GM21737 (cell line): ENCODE data around the gene CHORDC1.
"Not testable (repeated sequence)": the region's sequence is repeated elsewhere in the genome, so short reads cannot be mapped to it uniquely, and the experiment has no call there.

ENCODE experiments used
- ATAC-seq: cut with Tn5 transposase; IDR thresholded peaks from one replicate; pipeline ENCODE4 v1.9.1; 2021; ENCODE audit warnings: mild to moderate bottlenecking, moderate library complexity; ENCODE audit not compliant: unreplicated experiment

The CHORDC1 gene

GRCh38 chr11:90222459-90223247 is at the start of gene CHORDC1:
CHORDC1 (minus strand) TSS chr11:90223049; CDS start chr11:90222954, 95 bp downstream.
- ATAC-seq: peak; percentile 92

- no peak for ATAC-seq
These were observed 34.3 kb upstream of the CHORDC1 start for GRCh38 chr11:90257158-90257525.

GRCh38 chr11:90256404-90257157 is 33.7 kb upstream of the CHORDC1 start:
- ATAC-seq: no peak

GRCh38 chr11:90254065-90254464 is 31.2 kb upstream of the CHORDC1 start:
- no peak for ATAC-seq

- no peak for ATAC-seq
These were observed 29.2 kb upstream of the CHORDC1 start for GRCh38 chr11:90252053-90252452.

- no peak for ATAC-seq
These were observed 28.8 kb upstream of the CHORDC1 start for GRCh38 chr11:90251599-90251998.

- no peak for ATAC-seq
These were observed 28.1 kb upstream of the CHORDC1 start for GRCh38 chr11:90250970-90251369.

GRCh38 chr11:90246468-90246867 is 23.6 kb upstream of the CHORDC1 start:
- ATAC-seq: no peak

- ATAC-seq: no peak
These were observed 20.7 kb upstream of the CHORDC1 start for GRCh38 chr11:90243534-90243933.

GRCh38 chr11:90242894-90243416 is 20.1 kb upstream of the CHORDC1 start:
- ATAC-seq: no peak

- ATAC-seq: no peak
These were observed 18.6 kb upstream of the CHORDC1 start for GRCh38 chr11:90241414-90241813.

- ATAC-seq: not testable (repeated sequence)
These were observed 17.3 kb upstream of the CHORDC1 start for GRCh38 chr11:90239967-90240636.

- ATAC-seq: no peak
These were observed 14.2 kb upstream of the CHORDC1 start for GRCh38 chr11:90237004-90237403.

GRCh38 chr11:90235526-90235925 is 12.7 kb upstream of the CHORDC1 start:
- ATAC-seq: no peak

- ATAC-seq: no peak
These were observed 12.1 kb upstream of the CHORDC1 start for GRCh38 chr11:90234977-90235376.

GRCh38 chr11:90229791-90230190 is 6.9 kb upstream of the CHORDC1 start:
- ATAC-seq: no peak

GRCh38 chr11:90228056-90228455 is 5.2 kb upstream of the CHORDC1 start:
- no peak for ATAC-seq

GRCh38 chr11:90223248-90223585 is 368 bp upstream of the CHORDC1 start:
- ATAC-seq: no peak

- ATAC-seq: no peak
These were observed 918 bp downstream of the CHORDC1 start for GRCh38 chr11:90221803-90222458.

GRCh38 chr11:90220391-90220790 is 2.5 kb downstream of the CHORDC1 start:
- ATAC-seq: no peak

GRCh38 chr11:90219438-90219837 is 3.4 kb downstream of the CHORDC1 start:
- no peak for ATAC-seq
